HG02840 (cell line): Measurements from ENCODE around the gene KCNJ16.

Experiments
- ATAC-seq: cut with Tn5 transposase; IDR thresholded peaks from one replicate; pipeline ENCODE4 v1.9.1; 2021; ENCODE audit warnings: mild to moderate bottlenecking, moderate library complexity, moderate number of reproducible peaks; ENCODE audit not compliant: unreplicated experiment, low FRiP score

Gene KCNJ16

DNA sequence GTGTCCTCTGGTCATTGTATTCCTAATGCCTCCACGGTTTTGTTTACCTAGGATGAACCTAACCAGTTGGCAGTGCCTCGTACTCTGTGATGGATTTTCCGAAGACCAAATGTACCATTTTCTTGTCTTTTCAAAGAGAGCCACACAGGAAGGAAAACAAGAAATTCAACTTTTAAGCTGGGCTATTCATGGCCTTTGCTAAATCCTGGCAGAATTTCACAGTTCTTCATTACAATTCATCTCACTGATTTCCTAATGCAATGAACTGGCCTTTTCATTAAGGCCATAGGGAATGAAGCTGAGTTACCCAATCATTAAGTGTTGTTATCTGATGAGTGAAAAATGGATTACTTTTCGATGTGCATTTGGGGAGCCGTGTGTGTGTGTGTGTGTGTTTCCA is 7.9 kb upstream of the KCNJ16 start:
- ATAC-seq = no peak

DNA sequence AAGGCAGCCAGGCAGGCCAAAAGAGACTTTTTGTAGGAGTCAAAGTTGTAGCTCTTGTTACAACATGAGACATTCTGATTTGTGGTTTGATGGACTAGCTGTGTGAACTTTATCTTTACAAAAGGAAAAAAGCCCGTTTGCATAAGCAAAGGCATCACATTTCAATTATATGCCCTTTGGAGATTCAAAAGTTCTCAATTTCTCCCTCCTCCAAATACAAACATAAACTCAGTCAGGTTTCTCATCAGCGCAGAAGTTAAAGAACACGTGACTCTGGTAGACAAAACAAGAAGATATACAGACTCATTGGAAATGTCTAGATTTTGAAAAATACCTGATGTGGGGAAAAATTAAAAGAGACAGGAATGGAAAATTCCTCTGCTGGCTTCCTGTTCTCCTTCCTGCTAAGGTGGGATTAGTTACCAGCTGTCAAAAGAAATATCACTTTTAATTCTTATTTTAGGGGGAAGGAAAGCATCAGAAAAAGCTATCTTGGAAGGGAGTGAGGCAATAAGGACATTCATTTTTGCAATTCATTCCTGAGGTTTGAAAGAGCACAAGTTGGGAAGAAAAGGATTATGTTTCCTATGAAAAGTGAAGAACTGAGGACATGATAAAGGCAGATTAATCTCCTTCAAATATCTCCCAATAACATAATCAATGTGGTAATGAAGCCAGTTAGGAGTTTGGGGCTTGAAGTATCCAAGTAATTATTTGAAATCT is 4.6 kb upstream of the KCNJ16 start:
- ATAC-seq = no peak

DNA sequence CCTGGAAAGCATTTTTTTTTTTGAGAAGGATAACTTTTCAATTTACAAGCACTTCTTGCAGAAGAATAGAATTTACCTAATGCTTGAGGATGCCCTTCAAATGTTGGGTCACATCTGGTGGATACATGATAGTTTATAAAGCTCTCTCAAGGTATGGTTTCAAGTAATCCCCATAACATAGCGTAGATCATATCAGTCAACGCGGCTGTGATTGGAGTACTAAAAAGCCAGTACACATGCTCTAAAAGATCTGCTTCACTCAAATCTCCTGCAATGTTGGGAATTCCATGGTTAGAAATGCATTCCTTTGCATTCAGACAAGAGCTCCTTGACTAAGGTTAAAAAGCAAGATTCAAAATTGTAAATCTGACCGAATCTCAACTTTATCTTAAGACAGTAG is 3.9 kb upstream of the KCNJ16 start:
- ATAC-seq = no peak

DNA sequence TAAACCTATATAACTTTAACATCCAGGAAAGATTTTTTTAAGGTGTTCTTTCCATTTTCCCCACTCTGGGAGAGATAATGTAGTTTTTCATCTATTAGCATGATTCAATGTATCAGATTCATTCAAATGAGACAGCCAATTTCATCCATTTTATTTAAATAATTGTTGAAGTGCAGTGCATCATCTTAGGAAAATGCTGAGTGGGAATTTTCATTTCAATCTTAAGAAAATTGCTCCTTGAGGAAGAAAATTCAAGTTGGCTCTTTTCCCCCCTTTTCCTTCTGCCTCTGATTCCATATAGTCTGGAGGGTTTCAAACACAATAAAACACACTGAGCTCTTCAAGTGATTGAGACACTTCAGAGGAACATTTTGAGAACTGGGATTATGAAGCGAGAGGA is 3.4 kb upstream of the KCNJ16 start:
- no peak for ATAC-seq

DNA sequence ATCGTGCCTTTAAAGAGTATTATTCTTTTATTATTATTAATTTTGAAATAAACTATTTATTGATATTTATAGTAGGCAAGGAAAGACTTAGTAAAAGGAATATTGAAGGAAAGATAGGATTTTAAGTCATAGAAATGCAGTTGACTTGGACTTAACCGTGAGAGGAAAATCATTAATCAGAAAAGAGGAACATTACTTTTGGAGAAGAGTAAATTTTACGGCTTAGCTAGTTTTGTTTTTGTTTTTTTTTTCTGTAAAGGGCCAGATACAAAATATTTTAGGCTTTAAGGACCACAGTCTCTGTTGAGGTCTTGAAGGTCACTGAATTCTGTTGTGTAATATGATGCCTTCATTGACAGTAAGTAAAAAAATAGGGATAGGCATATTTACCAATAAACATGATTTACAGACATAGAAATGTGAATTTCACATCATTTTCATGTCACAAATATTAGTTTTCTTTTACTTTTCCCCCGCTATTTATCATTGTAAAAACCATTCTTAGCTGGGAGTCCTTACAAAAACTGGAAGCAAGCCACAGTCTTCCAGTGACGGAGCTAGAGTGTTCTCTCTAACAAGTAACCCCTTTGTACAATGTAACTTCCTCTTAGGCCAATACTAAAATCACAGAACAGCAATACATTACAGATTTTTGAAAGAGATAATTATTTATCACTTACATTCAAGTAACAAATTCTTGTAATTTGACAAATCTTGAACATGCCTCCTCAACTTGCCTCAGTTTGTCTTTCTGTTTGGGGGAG is 2.3 kb upstream of the KCNJ16 start:
- no peak for ATAC-seq

DNA sequence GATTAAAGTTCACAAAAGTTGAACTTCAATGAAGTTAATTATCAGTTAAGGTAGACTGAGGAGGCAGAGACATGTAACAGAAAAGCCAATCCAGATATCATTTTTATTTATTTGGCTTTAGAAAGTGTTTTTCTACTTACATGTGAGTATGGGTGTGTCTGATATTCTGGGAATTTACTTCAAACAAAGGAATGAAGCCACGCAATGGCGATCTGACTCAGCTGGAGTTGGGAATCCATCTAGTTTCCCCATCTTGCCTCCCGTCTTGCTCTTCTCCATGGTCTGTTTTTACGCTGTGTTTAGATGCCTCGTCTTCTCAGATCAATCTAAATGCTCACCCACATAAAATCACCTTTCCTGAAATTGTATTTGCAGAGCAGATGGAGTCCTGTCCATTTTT is 1.7 kb upstream of the KCNJ16 start:
- no peak for ATAC-seq

DNA sequence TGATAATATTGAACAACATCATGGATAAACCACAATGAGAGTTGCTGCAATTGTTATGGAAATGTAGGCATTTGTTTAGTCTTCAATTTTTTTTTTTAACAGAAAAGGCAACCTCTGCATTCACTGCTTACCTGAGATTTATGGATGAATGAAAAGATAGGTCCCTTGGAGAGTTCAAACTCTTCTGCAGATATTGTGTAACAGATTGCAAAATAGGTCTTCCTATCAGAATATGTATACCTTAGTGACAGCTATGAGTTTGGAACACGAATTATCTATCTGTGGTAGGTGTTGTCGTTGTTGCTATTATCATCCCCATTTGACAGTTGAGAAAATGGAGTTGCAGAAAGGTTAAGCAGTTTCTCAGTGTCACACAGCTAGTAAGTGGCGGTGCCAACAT is 1.2 kb upstream of the KCNJ16 start:
- ATAC-seq = no peak

DNA sequence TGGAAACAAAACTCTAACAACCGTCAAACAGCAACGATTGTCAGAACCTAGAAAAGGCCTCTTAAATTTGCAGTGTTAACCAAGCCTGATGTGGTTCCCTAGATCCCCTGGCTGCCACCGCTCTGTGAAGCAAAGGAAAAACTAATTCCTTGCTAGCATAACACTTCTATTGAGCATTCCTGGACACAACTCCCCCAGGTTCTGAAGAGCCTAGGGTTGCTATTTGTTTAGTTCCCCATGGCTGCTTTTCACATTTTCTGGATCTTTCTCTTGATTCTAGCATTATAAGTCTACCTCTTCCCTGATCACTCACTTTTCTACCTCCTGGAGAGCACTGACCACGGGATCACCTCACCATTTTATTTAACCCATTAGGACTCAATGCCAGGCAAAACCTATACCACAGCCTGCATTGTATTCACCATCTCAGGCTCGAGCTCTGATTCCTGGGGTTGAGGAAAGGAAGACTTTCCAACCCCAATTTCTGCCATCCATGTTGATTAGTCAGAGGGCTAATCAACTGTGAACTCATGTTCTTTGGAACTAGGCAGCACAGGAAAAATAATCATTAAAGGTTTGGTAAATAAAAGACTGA is 692 bp upstream of the KCNJ16 start:
- ATAC-seq = no peak

DNA sequence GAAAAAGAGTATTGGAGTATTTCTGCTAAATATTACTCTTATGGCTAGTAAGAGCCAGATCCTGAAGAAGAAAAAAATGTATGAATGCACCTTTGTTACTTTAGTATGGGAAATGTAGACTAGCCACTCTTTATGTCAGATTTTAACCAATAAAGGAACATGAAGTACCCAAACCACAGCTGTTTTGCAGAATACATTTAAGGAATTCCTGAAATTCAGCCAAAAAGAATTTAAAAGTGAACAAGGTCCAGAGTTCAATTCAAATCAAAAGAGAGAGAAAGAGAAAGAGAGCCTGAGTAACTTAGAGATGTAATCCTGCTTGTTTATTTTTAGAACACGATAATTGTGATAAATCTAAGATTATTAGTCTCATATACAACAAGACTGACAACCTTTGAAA is 1.2 kb downstream of the KCNJ16 start:
- ATAC-seq = no peak

DNA sequence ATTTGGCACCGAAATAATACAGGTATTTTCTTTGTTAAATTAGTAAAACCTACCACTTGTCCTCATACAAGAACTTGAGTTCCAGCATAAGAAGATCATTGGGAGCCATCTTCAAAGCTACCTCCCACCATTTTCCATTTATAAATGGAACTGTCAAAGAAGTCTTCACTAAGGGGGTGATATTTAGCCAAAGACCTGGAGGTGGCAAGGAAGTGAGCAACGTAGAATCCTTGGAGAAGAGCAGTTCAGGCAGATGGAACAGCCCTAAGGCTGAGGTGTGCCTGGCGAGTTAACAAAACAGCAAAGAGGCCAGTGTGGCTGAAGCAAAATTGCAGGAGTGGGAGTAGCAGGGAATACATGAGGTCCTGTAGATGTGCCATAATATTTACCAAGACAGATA is 1.8 kb downstream of the KCNJ16 start:
- no peak for ATAC-seq

DNA sequence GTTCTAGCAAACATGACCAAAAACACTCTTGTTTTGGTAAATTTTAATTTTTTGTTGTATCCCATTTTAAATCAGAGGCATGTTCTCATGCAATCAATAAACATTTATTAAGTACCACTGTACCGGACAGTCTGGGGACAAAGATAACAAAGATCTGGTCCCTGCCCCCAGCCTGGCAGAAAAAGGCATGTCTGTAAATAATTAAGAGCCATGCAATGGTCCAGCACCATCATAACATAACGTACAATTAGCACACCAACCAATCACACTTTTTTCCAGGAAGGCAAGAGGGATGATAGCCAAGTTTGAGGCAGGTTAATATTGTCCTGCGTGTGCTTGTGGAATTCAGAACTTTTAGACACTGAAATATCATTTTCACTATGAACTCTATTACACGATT is 3.5 kb downstream of the KCNJ16 start:
- no peak for ATAC-seq

DNA sequence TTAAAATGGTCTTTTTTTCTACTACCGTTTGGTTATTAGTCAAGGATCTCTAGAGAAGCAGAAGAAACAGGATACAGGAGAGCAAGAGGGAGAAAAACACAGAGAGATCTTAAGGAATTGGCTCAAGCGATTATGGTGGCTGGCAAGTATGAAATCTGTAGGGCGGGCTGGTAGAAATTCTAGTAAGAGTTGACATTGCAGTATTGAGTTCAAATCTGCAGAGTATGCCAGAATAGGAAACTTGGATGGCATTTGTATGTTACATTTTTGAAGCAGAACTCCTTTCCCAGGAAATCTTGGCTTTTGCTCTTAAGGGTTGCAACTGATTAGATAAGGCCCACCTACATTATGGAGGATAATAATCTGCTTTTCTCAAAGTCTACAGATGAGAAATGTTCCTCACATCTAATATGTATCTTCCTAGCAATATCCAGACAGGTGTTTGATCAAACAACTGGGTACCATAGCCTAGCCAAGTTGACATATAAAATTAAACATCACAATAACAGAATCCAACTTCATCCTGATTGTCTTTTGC is 4.0 kb downstream of the KCNJ16 start:
- no peak for ATAC-seq

DNA sequence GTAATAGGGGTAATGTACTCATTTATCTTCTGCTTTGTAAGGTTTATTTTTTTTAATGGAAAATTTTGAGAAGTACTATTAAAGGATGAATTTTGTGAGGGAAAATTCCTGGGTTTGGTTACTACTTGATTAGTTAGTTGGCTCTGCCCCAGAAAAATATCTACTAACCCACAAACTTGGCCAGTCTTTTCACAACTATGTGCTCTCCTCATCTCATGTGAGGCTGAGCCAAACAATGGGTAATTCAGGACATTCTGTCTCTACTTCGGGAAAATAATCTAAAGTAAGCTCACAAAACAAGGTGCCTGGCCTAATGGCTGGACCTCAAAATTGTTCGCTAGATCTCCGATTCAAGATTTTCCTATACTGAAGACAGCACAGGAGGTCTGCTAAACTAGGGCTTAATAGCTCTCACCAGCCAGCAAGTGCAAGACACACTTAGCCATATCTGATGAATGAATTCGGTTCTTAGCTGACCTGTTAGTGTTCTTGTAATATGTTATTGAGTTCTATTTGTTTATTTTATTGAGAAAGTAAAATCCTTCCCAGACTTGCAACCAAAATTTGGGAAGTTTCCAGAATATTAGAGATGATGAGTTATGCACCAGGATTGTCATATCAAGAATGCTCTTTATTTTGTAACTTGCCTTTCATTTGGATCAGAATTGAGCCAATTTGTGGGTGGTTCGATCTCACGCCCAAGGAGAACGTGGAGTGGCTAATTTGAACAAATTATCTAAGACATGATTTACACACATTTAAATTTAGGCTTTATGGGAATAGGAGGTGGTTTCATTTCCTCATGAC is 5.7 kb downstream of the KCNJ16 start:
- no peak for ATAC-seq

DNA sequence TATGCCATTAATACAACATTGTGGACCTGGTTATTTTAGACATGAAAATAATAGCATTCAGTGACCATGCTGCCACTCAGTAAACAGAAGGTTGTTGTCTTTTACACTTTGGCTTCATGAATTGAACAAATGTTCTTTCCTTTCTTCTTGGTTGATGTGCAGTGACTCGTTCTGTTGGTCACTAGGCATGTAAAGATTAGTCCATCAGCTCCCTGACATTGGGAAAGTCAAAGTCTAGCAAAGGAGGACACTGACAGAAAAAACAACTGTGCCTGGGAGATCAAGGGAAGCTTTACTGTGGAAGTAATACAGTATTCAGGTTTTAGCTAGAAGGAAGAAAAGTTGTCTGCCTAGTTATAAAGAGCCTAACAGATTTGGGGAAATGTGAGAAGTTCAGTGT is 6.9 kb downstream of the KCNJ16 start:
- no peak for ATAC-seq

DNA sequence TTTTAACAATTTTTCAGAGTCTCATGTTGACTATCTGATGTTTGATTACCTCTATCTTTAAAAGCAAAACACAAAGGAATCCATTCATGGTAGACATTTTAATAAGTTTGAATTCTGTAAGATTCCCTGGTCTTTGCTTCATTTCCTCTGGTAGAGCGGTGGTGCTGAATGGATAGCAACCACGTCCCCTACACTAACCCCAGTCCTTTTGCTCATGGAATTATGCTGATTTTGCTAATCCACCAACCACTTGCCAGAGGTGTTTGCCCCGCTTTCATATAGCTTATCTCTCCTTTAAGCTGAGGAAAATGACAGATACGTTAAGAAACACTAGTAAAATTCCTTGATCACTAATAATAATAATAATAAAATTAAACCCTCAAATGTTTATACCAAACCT is 9.5 kb downstream of the KCNJ16 start:
- no peak for ATAC-seq

DNA sequence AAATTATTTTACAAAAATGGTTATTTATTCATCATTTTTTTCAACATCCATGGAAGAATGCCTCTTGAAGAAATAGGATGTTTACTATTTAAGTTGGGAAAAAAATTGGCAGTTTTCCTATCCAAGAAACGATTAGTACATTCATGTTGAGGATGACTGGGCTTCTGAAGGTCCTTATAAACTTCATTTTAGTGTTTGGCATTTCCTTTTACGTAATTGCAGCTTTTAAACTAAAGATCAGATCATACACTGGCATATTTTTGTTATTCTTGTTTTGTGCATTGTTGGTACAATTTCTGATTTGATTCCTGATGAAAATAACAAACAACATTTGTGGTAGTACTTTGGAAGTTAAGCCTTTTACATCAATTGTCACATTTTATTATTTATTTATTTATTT is 11.5 kb downstream of the KCNJ16 start:
- ATAC-seq = no peak

DNA sequence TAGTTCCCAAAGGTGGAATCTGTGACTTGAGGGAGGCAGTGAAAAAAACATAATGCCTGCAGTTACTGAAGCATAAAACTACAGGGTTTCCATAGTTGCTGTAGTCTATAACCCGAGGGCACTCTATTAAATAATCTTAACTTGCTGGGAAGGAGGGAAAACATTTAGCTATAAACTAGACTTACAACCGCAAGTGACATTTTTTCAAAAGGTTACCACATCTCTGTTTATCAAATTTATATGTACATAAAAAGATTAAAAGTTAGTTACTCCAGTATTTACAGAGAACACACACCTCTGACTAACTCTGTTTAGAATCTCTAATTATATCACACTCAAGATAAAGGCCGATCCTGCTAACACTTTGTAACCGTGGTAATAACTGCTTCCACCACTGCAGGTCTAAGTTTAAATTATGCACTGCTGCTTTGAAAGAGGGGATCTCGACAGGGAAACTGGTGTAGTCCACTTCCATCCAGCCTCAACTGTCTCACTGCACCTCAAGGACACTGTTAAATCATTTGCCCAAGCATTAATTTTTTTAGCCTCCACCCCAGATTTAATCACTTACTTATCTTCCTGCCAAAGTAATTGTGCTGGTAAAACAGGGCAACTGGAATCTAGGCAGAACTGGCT is 14.6 kb downstream of the KCNJ16 start:
- no peak for ATAC-seq

DNA sequence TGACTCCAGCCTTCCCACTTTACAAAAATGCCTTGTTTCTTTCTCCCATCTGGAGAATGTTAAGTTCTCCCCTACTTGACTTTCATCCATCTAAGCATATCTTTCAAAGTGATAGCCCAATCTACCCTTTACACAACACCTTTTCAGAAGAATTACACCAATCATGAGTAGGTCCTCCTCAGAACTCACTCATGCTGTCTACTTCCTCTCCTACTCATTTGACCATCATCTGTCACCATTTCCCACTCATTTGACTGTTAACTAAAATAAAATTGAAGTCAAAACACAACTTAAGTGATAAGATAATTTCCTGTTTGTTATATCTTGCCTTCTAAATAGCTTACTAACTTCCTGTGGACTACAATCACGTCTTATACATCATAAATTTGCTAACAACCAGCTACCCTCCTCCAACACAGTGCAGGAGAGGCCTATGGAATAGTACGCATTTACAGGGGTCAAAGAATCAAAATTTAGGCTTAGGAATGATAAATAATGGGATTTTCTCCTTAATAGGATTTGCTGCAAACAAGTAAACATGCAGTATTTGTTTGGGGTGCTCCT is 16.1 kb downstream of the KCNJ16 start:
- no peak for ATAC-seq

DNA sequence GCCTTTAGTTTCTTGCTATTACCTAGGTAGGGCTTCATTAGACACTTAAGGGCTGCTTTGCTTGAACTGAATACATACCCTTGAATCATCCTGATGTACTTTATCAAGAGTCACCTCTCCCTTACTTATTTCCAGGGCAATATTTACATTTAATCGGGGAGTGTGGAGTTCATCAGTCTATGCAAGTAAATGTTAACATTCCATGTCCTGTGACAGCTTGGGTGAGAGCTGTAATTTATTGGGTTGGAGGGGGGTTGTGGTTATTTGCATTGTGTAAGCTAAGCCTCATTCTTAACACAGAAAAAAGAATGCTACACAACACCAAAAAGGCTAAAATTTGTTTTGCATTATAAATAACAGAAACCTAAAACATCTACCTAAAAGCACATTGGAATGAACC is 16.7 kb downstream of the KCNJ16 start:
- ATAC-seq = no peak

DNA sequence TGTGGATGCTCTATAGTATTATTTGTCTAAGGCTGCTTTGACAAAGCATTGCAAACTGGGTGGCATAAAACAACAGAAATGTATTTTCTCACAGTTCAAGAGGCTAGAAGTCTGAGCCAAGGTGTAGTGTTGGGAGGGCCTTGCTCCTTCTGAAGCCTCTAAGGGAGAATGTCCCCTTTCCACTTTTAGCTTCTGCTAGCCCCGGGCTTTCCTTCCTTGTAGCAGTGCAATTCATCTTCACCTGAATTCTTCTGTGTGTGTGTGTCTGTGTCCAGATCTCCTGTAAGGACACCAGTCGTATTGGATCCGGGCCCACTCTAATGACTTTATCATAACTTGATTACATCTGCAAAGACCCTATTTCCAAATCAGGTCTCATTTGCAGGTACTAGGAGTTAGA is 18.1 kb downstream of the KCNJ16 start:
- ATAC-seq = no peak
